ENCODE results near the gene MGLL.

The MGLL gene

DNA sequence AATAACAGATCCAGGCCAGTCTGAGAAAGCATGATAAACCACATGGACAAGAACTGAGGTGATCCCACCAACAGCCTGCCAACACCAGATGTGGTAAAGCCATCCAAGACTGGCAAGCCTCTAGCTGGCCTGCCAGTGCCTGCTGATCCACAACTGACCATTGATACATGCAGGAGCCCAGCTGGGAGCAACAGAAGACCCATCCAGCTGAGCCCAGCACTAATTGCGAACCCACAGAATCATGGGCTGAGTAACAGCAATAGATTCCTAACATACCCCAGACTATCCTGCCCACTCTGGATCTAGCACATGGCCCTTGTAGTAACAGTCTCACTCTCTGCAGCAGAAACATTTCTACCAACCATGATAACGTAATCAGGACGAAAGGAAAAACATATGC, 10.6 kb downstream of the MGLL start:
- DNase-seq (ENCODE audit: low spot score) = no peak

DNA sequence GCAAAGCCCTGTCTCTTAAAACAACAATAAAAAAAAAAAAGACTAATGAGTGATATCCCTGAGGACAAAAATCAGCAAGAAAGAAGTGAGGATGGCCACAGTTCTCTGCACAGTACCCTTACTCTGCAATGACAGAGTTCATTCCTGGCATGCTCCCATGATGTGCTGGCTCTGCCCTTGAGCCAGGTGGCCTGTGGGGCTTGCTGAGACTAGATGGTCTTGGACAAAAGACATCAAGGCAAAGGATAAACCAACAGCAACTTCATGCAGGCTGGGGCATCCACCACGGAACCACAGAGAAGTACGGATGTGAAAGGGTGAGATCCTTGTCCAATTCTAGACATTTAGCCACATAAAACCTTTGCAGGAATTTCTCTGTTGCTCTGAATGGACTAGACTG, 12.7 kb downstream of the MGLL start:
- DNase-seq (ENCODE audit: low spot score) = no peak

DNA sequence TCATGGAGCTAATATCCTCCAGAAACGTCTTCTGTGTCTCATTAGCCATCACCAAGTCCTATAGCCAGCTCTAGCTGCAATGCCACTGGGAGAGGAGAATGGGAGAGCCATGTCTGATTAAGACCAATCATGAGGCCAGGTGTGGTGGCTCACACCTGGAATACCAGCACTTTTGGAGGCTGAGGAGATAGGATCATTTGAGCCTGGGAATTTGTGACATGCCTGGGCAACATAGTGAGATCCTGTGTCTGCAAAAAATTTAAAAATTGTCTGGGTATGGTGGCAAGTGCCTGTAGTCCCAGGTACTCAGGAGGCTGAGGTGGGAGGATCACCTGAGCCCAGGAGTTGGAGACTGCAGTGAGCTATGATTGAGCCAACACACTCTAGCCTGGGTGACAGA, 13.1 kb downstream of the MGLL start:
- DNase-seq (ENCODE audit: low spot score) = no peak

DNA sequence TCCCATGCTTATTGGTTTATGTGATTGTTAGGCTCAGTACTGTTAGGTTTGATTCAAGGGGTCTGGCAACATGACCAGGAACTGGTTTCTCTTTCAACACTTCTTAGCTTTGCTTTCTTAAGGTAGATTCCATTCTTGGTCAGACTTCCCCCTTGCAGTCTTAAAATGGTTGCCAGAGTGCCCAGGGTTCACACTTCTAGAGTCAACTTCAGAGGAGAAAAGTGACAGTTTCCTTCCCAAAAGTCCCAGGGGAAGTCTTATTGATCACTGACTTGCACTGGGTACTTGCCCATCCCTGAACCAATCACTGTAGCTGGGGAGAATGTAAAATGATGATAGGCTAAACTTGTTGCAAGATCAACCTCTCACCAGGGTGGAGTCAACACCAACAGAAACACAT, 14.1 kb downstream of the MGLL start:
- DNase-seq (ENCODE audit: low spot score) = no peak

DNA sequence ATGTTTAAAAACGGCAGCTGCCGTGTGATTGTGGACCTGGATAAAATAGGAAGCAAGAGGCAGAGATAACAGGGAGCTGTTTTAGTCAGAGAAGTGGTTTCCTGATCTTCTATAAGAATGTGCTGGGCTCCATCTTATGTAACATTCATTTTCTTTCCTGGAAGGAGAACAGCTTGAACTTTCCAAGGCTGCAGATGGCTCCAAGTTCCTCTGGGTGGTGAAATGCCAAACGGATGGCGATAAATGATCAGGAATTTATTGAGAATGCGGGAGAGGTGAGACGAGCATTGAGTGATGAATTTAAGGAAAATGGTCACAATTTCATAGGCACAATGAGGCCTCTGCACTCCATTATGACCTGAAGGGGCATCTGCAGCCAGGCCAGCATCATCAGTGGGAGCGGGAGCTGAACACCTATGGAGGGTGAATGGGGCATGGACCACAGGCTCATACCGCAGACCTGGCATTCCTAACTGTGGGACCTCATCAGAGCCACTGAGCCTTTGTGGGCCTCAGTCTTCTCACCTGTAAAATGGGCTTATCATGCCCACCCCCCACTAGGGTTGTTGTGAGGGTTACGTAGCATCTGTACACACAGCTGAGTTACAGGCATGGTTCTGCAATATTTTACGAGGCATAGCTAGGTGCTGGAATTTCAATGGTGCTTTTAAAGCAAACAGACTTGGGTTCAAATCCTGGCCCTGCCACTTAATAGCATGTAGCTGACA, 17.1 kb downstream of the MGLL start:
- DNase-seq (ENCODE audit: low spot score) = no peak

DNA sequence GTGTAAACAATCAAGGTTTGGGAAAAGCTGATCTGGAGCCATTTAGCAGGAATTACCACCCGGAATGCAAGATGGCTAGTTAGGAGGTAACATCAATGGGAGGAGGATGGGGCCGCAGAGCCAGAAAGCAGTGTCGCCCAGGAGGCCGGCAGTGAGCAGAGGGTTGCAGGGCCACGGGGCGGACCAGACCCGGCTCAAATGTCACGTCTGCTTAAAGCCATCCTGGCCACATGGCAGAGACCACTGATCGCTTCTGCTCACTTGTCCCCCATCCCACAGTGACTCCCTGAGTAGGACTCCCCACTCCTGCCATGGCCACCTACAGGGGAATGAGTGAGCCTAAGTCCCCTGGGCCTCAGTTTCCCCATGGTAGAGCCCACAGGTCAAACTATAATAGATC, 18.2 kb downstream of the MGLL start:
- DNase-seq (ENCODE audit: low spot score) = no peak

DNA sequence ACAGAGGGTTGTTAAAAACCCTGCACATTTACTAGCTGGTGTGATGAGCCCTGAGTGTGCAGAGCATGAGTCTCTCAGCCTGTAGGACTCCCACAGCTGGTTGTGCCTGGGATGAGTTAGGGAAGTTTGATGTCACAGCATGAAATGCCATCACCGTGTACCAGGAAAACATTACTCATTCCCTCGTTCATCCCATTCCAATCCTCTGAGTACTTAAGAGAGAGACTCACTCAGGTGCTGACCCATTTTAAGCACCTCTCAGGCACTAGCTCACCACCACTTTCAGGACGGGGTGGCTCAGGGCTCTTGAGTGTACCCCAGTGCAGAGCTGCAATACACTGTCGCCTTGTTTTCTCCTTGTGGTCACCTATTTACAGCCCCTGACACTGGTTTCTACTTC, 18.7 kb downstream of the MGLL start:
- no peak for DNase-seq (ENCODE audit: low spot score)

DNA sequence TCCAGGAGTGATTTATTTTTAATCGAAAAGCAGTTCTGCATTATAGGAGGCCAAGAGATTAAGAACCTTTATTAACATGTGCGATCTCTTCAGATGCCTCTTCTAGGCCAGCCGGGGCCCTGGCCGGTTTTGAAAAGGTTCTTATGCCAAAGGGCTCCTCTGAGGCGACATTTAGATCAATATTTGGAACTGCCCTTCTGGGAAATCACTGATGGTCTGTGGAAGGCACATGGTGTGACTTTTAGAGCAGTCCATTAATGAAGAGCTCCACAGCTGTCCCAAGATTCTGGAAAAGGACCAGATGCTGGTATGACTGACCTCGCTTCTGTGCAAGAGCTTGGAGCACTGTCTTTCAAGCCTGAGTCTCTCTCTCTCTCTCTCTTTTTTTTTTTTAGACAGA, 19.7 kb downstream of the MGLL start:
- DNase-seq (ENCODE audit: low spot score) = no peak

DNA sequence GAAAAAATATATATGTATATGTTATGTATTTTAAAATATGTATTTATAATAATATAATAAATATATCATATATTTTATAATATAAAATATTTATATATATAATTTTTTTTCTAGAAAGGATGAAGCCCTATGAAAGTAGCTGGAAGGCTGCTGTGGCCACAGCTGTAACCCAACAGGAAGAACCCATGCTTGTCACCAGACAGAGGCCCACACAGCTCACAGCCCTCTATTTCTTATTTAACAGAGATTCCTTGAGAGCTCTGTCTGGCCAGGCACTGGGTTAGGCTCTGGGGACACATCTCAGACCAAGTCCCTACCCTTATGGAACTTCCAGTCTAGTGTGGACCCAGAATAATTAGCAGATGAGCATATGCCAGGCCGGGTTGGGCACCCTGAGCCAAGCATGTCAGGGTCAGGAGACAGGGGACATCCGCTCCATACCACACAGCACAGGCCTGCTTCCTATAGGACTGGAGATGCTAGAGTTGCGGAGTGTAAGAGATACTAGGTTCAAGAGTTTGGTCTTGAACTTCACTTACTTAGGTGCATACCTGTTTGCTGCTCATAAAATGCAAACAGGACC, 20.5 kb downstream of the MGLL start:
- DNase-seq (ENCODE audit: low spot score) = no peak

DNA sequence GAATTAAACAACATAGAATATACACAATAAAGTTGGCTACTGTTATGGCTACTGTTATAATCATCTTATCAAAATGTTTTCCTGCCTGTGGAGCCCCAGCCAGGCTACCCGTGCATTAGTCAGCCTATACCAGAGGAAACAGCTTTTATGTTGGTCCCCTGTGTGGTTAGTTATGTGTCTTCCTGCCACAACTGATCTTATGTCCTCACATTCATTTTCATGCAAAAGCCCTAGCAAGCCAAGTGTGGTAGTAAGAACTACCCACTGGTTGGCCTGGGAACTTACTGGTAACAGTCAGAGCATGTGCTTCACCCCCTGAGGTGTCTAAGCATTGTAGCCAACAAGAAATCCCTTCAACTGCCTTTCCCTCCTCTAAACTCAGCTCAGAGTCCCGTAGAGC, 21.8 kb downstream of the MGLL start:
- peak; percentile 20 for DNase-seq (ENCODE audit: low spot score)

DNA sequence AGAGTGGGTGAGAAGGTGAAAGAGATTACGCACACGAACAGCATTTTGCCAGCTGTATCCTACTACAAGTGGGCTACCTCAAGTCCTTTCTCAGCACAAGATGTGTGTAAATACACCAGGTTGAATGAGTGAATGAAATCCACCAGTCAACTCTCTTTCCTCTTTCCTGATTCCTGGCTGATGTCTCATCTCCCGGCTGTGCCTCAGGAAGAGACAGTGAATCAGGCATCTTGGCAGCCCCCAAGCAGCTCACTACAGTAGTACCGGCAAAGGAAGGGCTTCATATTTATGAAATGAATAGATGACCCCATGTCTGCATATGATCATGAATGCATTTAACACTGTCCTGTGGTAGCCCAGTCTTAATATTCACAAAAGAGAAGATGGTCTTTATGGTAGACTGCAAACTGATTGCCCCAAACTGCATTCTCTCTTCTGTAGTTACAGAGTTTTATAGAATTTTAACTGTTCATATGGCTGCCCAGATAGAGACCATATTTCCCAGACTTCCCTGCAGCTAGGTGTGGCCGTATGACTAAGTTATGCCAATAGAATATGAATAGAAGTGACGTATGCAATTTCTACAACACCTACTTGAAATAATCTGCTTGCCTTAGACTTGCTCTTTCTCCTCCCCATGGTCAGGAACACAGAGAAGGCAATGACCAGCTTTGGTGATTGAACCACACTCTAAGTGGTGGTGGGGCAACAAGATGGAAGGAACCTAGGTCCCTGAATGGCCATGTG, 22.7 kb downstream of the MGLL start:
- DNase-seq (ENCODE audit: low spot score) = no peak

DNA sequence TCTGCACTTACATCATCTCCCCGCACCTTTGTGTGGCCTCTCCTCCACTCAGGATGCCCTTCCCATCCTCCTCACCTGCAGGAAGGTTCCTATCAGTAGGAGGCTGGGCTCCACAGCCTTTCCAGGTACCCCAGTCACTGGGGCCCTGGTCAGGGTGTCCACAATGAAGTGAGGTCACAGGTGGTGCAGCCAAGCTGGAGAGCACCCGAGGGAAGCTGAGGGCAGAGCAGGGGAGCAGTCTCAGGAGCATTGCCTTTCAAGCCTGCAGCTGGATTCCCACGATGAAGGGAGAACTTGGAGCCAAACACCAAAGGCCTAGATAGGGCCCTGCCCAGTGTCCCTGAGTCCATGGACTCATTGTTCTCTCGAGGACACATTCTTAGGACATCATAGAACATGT, 23.6 kb downstream of the MGLL start:
- no peak for DNase-seq (ENCODE audit: low spot score)

DNA sequence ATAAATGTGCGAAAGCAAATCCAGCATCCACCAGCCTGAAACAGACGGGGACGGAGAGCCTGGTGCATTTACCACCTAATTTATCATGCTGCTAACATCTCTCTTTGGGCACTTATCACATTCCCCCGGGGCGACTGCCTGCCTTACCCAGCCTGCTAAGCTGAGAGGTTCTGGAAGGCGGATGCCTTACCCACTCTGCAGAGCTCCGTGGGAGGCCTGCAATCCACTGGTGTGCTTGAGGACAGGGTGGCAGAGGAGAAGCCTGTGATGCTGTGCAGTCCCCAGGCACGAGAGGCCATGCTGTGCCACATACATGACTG, 25.5 kb downstream of the MGLL start:
- no peak for DNase-seq (ENCODE audit: low spot score)

DNA sequence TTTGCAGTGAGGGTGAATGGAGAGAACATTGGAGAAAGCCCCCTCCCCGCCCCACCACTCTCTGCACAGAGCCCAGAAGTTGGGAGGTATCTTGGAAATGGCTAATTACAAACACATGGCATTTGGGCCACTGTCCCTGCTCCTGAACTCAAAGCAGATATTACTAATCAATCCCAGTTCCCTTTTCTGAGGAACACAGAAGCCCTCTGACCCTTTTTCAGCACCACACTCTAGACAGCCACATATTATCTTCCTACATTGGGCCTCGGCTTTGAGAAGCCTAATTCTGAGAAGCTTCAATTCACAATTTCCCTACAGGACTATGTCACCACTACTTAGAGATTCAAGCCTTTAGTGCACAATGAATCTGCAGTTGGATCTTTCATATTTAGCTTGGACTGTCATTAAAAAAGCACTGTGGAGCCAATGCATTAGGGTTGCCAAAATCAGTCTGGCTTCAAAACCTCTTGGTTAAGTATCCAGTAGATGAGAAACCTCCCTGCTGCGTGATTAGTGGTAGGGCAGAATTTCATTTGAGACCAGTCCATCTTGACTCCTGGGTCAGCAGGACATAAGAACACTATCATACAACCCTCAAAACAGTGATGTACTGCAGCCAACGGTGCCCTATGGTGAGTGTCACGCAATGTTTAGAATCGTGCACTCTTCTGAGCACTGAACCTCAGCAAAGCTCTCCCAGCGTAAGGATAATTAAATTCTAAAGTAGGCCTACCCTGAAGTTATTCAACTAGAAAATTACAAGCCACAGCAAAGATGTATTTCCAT, 26.1 kb downstream of the MGLL start:
- no peak for DNase-seq (ENCODE audit: low spot score)

DNA sequence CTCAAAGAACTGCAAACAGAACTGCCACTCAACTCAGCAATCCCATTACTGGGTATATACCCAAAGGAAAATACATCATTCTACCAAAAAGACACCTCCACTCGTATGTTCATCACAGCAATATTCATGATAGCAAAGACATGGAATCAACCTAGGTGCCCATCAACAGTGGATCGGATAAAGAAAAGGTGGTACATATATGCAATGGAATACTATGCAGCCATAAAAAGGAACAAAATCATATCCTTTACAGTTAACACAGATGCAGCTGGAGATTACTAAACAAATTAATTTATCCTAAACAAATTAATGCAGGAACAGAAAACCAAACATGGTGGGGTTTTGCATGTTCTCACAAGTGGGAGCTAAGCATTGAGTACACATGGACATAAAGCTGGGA, 27.3 kb downstream of the MGLL start:
- no peak for DNase-seq (ENCODE audit: low spot score)

DNA sequence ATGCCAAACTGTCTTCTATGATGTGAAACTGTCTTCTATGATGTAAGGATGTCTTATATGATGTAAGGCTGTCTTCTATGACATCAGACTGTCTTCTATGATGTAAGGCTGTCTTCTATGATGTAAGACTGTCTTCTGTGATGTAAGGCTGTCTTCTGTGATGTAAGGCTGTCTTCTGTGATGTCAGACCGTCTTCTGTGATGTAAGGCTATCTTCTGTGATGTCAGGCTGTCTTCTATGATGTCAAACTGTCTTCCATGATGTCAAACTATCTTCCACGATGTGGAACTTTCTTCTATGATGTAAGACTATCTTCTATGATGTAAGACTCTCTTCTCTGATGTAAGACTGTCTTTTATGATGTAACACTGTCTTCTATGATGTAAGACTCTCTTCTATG, 27.9 kb downstream of the MGLL start:
- no peak for DNase-seq (ENCODE audit: low spot score)

DNA sequence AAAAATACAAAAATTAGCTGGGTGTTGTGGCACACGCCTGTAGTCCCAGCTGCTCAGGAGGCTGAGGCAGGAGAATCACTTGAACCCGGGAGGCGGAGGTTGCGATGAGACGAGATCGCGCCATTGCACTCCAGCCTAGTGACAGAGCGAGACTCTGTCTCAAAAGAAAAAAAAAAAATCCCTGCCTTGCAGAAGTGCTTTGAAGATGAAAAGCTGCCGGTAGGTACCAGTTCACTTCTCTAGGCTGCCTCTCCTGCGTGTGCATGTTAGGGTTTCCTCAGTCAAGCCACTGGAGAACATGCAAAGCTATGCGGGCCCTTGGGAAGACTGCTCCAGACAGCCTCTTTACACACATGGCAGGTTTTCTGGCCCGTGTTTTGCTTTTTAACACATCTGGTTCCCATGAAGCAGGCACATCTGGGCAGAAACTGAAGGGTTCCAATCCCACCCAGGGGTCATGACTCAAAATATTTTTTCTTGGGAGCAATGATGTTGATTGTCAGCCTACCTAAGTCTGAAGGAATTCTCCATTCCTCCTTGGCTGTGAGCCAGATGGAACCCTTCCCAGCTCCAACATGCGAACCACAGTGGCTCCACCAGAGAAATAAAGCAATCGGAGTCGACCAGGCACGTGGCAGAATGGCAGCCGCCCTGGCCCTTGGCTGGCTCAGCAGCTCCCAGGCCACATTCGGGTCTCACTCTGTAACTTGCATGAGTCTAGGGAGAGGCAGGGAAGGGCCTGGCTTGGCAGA, 29.6 kb downstream of the MGLL start:
- no peak for DNase-seq (ENCODE audit: low spot score)

DNA sequence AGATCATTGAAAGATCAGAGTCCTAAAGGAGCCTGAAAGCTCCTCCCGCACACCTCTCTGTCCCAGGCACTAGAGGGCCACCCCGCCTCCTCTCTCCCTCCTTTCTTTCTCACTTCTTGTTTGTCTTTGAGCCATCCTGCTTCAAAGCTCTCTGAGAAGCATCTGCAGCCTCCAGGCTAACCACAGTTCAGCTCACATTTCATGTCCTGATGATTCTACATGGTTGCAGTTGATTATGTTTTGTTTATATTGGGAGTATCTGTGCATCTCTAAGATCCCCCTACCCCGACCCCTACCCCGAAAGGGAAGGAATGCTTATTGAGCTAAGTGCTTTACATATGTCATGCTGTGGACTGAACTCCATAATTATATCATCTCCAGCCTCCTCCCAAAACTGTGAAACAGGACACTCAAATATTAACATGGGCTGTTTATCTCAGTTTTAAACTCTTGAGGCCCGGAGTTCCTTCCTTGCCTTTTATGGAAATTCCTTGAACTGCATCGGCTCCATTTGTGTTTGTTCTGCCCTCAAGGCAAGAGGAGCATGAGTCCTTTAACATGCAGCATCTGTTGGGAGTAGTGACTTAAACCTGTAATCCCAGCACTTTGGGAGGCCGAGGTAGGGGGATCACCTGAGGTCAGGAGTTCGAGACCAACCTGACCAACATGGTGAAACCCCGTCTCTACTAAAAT, 30.9 kb downstream of the MGLL start:
- DNase-seq (ENCODE audit: low spot score) = peak; percentile 6

DNA sequence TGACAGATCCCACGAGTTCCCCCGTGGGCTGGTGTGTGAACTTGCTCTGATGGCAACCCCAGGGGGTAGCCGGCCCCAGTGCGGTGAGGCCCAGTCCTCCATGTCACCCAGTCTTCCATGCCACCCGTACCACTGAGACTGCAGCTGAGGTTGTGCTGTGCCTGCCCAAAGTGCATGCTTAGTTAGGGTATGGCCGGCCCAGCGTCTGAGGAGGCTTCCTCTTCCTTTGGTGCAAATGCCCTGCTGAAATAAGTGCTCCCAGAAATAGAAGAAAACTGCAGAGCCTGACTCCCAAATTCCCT, 31.5 kb downstream of the MGLL start:
- no peak for DNase-seq (ENCODE audit: low spot score)

DNA sequence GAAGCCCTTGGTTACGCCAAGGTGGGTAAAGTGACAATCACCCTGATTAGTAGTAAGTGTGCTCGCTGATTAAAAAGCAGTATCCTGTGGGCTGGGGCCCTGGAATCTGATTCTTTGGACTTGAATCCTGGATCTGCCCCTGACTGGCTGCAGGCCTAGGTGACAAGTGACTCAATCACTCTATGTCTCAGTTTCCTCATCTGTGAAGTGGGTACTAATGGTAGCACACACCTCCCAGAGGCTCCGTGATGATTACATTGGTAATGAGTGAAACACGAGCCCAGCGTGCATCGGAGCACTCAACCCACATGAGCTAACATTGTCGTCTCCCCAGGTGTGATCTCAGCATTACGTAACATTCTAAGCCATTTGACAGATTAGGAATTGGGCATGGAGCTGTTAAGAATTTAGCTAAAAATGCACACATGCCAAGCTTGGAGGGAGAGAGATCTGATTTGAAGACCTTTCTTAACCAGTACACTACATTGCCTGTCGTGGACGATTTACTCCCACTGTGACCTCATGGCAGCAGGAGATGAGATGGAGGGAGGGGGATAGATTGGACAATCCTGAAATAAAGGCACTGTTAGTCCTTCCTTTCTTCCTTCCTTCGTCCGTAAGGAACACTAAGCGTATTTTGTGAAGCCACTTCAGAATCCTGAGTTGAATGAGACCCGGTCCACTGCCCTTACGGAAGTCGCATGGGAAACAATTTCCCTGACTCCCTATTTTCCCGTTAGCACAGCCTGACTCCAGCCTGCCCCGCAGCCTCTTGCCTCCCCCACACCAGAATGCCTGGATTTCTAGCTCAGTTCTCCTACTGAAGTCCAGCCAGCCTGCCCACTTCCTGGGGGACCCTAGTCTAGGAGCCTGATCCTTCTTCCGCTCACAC, 32.1 kb downstream of the MGLL start:
- no peak for DNase-seq (ENCODE audit: low spot score)

DNA sequence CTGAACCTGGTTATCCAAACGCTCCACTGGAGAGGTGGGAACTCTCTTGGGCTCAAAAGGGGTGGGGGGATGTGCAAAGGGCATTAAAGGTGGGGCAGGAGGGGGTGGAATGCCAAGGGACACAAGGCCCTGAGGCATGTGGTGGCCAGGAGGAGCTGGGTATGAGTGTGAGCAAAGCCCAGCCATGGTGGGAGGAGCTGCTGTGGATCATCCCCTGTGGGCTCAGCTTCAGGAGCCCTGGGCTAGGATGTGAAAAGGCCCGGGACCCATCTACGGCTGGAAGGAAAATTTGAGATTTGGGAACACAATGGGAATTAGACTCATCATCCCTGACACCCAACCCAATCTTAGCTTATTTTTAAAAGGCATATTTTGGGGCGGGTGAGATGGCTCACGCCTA, 33.3 kb downstream of the MGLL start:
- DNase-seq (ENCODE audit: low spot score) = no peak

Measured in CD4-positive, alpha-beta T cell treated with Interleukin-6 at 100 ng/mL for 8 hours (primary cell).